OCI-LY3 (cell line): ENCODE data around the gene RTN4RL2.

Source experiments
- H2AFZ ChIP-seq: fragments of 200-600, 300-600 bp; shearing (Covaris generic); 2 replicates; pipeline ENCODE4 v1.6.0; 2014; ENCODE audit warnings: antibody characterized with exemption, low read depth, low read length
- H3K27ac ChIP-seq: fragments of 200-600, 300-600 bp; sonication (generic); 2 replicates; pipeline ENCODE4 v1.5.1; 2014; ENCODE audit warnings: mild to moderate bottlenecking, low read length, moderate library complexity, mixed read lengths
- H3K27me3 ChIP-seq: fragments of 200-600, 300-600 bp; sonication (generic); 2 replicates; pipeline ENCODE4 v1.6.1; 2014; ENCODE audit warnings: low read depth, low read length, mixed read lengths
- H3K36me3 ChIP-seq: fragments of 200-600, 300-600 bp; sonication (generic); replicated peaks from 2 replicates; pipeline ENCODE3; 2014; ENCODE audit warnings: low read depth, low read length, mixed read lengths
- H3K4me1 ChIP-seq: fragments of 300-600, 200-600 bp; sonication (generic); 2 replicates; pipeline ENCODE4 v1.6.1; 2014; ENCODE audit warnings: low read length, mixed read lengths
- H3K4me2 ChIP-seq: fragments of 200-600, 300-600 bp; sonication (generic); 2 replicates; pipeline ENCODE4 v1.6.1; 2014; ENCODE audit warnings: low read length, mixed read lengths
- H3K4me3 ChIP-seq: fragments of 300-600, 200-600 bp; sonication (generic); 2 replicates; pipeline ENCODE4 v1.5.1; 2014; ENCODE audit warnings: antibody characterized with exemption, mild to moderate bottlenecking, low read length, moderate library complexity
- H3K79me2 ChIP-seq: fragments of 300-600, 200-600 bp; shearing (Covaris generic); 2 replicates; pipeline ENCODE4 v1.6.1; 2014; ENCODE audit warnings: mild to moderate bottlenecking, low read length, mixed read lengths
- H3K9ac ChIP-seq: fragments of 300-600, 200-600 bp; shearing (Covaris generic); 2 replicates; pipeline ENCODE4 v1.6.0; 2014; ENCODE audit warnings: mild to moderate bottlenecking, low read length, moderate library complexity
- H3K9me3 ChIP-seq: fragments of 200-600, 300-600 bp; shearing (Covaris generic); 2 replicates; pipeline ENCODE4 v1.6.1; 2014; ENCODE audit warnings: low read length, mixed read lengths; ENCODE audit not compliant: insufficient read depth
- H4K20me1 ChIP-seq: fragments of 200-600, 300-600 bp; sonication (generic); 2 replicates; pipeline ENCODE4 v1.6.1; 2016; ENCODE audit warnings: low read length, mixed read lengths; ENCODE audit not compliant: insufficient read depth
- EZH2phosphoT487 ChIP-seq: fragments of 200-600 bp; shearing (Covaris generic); IDR thresholded peaks from 2 replicates; pipeline ENCODE4 v1.6.1; 2018; ENCODE audit warnings: antibody characterized with exemption, mixed run types, low read depth
- TF ChIP-seq, protein P1 (sequence below): fragments of 200-600, 300-600 bp; sonication (generic); IDR thresholded peaks from 2 replicates; pipeline ENCODE4 v1.5.1; 2014; ENCODE audit warnings: antibody characterized with exemption, low read length, low read depth

RTN4RL2 gene

DNA sequence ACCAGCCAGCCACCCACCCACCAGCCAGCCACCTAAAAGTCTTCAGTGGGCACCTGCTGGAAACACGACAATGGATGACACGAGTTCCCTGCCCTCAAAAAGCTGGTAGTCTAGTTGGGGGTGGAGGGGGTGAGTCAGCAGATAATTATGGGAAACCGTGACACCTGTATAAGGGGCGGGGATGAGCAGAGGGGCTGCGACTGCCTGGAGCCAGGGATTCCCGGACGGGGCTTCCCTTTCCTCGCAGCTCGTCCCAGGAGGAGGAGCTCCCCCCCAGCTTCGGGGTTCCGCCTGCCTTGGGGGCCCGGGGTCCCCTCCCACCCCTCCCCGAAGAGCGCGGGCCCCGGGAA lies 2.3 kb upstream of the RTN4RL2 start:
- TF ChIP-seq EZH2phosphoT487: no peak
- TF ChIP-seq, protein P1, sequence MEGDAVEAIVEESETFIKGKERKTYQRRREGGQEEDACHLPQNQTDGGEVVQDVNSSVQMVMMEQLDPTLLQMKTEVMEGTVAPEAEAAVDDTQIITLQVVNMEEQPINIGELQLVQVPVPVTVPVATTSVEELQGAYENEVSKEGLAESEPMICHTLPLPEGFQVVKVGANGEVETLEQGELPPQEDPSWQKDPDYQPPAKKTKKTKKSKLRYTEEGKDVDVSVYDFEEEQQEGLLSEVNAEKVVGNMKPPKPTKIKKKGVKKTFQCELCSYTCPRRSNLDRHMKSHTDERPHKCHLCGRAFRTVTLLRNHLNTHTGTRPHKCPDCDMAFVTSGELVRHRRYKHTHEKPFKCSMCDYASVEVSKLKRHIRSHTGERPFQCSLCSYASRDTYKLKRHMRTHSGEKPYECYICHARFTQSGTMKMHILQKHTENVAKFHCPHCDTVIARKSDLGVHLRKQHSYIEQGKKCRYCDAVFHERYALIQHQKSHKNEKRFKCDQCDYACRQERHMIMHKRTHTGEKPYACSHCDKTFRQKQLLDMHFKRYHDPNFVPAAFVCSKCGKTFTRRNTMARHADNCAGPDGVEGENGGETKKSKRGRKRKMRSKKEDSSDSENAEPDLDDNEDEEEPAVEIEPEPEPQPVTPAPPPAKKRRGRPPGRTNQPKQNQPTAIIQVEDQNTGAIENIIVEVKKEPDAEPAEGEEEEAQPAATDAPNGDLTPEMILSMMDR: no peak

DNA sequence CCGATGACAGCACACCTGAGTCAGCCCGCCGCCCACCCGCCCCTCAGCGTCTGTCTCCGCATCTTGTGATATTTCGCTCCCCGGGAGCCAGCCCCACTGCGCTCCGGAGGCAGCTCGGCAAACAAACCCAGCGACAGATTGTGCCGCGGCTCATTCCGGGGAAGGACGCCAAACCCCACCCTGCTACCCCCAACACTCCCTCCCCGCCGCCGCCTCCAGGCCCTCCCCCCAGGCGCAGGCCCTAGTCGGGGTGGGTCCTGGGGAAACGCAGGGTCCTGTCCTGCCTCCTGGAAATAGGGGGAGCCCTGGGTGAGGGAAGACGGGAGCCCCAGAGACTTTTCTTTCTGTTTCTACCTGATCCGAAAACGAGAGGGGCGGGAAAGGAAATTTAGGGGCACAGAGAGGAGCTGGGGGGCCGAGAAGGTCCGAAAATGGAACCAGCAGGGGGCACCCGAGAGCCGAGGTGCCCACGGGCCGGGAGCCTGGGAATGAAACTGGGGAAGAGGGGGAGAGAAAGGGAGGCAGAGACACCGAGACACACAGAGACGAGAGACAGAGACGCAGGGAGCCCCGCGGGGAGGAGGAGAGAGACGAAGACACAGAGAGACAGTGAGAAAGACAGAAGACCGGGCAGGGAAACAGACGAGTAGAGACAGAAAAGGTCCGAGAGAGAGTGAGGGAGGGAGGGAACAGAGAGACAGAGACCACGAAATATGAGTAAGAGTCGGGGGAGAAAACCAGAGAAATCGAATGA lies 1.7 kb upstream of the RTN4RL2 start:
- Histone ChIP-seq H3K4me2 (peak overlapping the region; percentile 84), H4K20me1 (no peaks in the 10 kb centered on the region), H3K4me3 (peak overlapping the region; percentile 79), H2AFZ (peak overlapping the region; percentile 70), H3K27me3 (no peaks in the 10 kb centered on the region; the same call in 1 of the 2 replicates), H3K36me3 (no peaks in the 10 kb centered on the region), H3K4me1 (peaks cover 16% of the 10 kb centered on the region), H3K9ac (peak overlapping the region; percentile 57), H3K9me3 (no peaks in the 10 kb centered on the region), H3K27ac (no peak overlapping the region), H3K79me2 (no peaks in the 10 kb centered on the region)
- no peak for TF ChIP-seq EZH2phosphoT487
- TF ChIP-seq, protein P1: peak; percentile 99

More for the DNA sequence above, 2.3 kb upstream of the RTN4RL2 start:
- peak overlapping the region; percentile 84 for H3K4me2 ChIP-seq
- no peaks in the 10 kb centered on the region for H4K20me1 ChIP-seq
- H2AFZ ChIP-seq: no peak overlapping the region; the same call in 1 of the 2 replicates
- no peaks in the 10 kb centered on the region for H3K79me2 ChIP-seq
- peak overlapping the region; percentile 79 for H3K4me3 ChIP-seq
- H3K27me3 ChIP-seq: peaks cover 5% of the 10 kb centered on the region; the same call in 1 of the 2 replicates
- no peaks in the 10 kb centered on the region for H3K9me3 ChIP-seq
- H3K27ac ChIP-seq: no peak overlapping the region
- no peaks in the 10 kb centered on the region for H3K36me3 ChIP-seq
- peaks cover 16% of the 10 kb centered on the region for H3K4me1 ChIP-seq
- peak overlapping the region; percentile 57 for H3K9ac ChIP-seq

DNA sequence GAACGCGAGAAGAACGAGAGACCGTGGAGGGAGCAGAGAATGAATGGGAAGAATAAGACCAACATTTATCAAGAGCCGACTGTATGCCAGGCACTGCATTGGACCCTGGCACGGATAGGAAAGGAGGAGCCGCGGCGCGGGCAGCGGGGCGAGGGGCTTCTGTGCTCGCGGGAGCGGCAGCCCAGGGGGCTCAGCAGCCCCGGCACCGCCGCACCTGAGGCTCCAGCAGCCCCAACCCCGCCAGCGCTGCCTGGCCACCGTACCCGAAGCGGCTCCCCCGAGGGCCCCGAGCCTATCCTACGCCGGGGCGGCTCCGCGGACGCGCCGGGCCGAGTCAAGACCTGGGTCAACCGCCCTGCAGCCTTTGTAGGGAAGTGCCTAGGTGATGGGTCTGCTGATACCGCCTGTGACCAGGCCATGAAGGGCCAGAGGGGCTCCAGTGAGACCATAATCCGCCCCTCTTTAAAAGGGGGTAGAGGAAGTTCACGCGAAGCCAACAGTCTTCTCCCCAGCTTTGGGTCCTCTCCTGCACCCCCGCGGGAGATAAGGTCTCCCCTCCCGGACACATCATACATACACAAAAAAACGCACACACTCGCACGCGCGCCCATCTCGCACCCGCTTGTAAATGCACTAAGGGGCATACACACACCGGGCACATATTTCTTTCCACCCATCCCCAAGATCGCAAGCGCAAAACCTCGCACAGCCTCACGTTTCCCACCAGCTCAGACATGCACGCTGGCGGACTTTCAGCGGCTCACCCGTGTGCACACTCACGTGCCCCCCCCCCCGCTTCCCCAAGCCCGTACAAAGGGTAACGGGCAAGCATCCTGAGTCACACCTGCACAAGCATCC lies 935 bp upstream of the RTN4RL2 start:
- H3K4me1 ChIP-seq: peaks cover 16% of the 10 kb centered on the region
- no peak for TF ChIP-seq EZH2phosphoT487
- TF ChIP-seq, protein P1: no peak
- H4K20me1 ChIP-seq: no peaks in the 10 kb centered on the region
- no peaks in the 10 kb centered on the region for H3K79me2 ChIP-seq
- H2AFZ ChIP-seq: peak overlapping the region; percentile 70; the same call in 1 of the 2 replicates
- H3K27ac ChIP-seq: no peak overlapping the region
- H3K36me3 ChIP-seq: no peaks in the 10 kb centered on the region
- H3K27me3 ChIP-seq: no peaks in the 10 kb centered on the region
- H3K4me2 ChIP-seq: peak overlapping the region; percentile 84
- H3K9ac ChIP-seq: no peak overlapping the region
- H3K4me3 ChIP-seq: peak overlapping the region; percentile 79
- no peaks in the 10 kb centered on the region for H3K9me3 ChIP-seq
